HG03097 (cell line): ENCODE results near the gene SLC30A10.
"Not testable (repeated sequence)": the region's sequence is repeated elsewhere in the genome, so short reads cannot be mapped to it uniquely, and the experiment has no call there.

Experiments used
- ATAC-seq: cut with Tn5 transposase; IDR thresholded peaks from one replicate; pipeline ENCODE4 v1.9.1; 2021; ENCODE audit not compliant: unreplicated experiment, low FRiP score

The SLC30A10 gene

GRCh38 chr1:219927956-219928790 lies at the start of gene SLC30A10:
TSS of gene SLC30A10 (minus strand) at chr1:219928557. CDS start at chr1:219928440, 117 bp downstream.
- ATAC-seq = no peak

- no peak for ATAC-seq
These were observed 44.9 kb upstream of the SLC30A10 start for GRCh38 chr1:219973213-219973612.

GRCh38 chr1:219967361-219967760 lies 39.0 kb upstream of the SLC30A10 start:
- ATAC-seq = no peak

GRCh38 chr1:219966071-219966349 lies 37.7 kb upstream of the SLC30A10 start:
- no peak for ATAC-seq

- no peak for ATAC-seq
These were observed 37.1 kb upstream of the SLC30A10 start for GRCh38 chr1:219965285-219966070.

GRCh38 chr1:219963432-219963831 lies 35.1 kb upstream of the SLC30A10 start:
- ATAC-seq = no peak

- ATAC-seq = no peak
These were observed 33.3 kb upstream of the SLC30A10 start for GRCh38 chr1:219961684-219962083.

- no peak for ATAC-seq
These were observed 31.3 kb upstream of the SLC30A10 start for GRCh38 chr1:219959540-219960203.

- ATAC-seq = no peak
These were observed 30.6 kb upstream of the SLC30A10 start for GRCh38 chr1:219958875-219959417.

GRCh38 chr1:219954736-219955421 lies 26.5 kb upstream of the SLC30A10 start:
- no peak for ATAC-seq

GRCh38 chr1:219954052-219954451 lies 25.7 kb upstream of the SLC30A10 start:
- no peak for ATAC-seq

GRCh38 chr1:219952361-219952760 lies 24.0 kb upstream of the SLC30A10 start:
- ATAC-seq = no peak

GRCh38 chr1:219949227-219949626 lies 20.9 kb upstream of the SLC30A10 start:
- ATAC-seq = not testable (repeated sequence)

- not testable (repeated sequence) for ATAC-seq
These were observed 20.4 kb upstream of the SLC30A10 start for GRCh38 chr1:219948766-219949165.

- ATAC-seq = no peak
These were observed 17.4 kb upstream of the SLC30A10 start for GRCh38 chr1:219945795-219946194.

- ATAC-seq = no peak
These were observed 13.1 kb upstream of the SLC30A10 start for GRCh38 chr1:219941179-219942118.

GRCh38 chr1:219940707-219941106 lies 12.3 kb upstream of the SLC30A10 start:
- ATAC-seq = no peak

GRCh38 chr1:219938706-219939105 lies 10.3 kb upstream of the SLC30A10 start:
- ATAC-seq = no peak

GRCh38 chr1:219933763-219934162 lies 5.4 kb upstream of the SLC30A10 start:
- ATAC-seq = not testable (repeated sequence)
